Measurements from ENCODE around the gene MGAT5.

MGAT5 gene

GRCh38 chr2:134491771-134492441, 238.0 kb downstream of the MGAT5 start:
- Histone ChIP-seq H3K9me3 (ENCODE audit: control insufficient read depth, low read length) (no peaks in the 10 kb centered on the region), H3K4me1 (ENCODE audit: control insufficient read depth, insufficient read depth, low read length) (no peaks in the 10 kb centered on the region), H3K9ac (ENCODE audit: low read length) (no peak overlapping the region), H3K36me3 (ENCODE audit: control insufficient read depth, insufficient read depth, low read length) (no peaks in the 10 kb centered on the region), H3K27me3 (ENCODE audit: control insufficient read depth, insufficient read depth, low read length) (no peaks in the 10 kb centered on the region), H3K4me3 (ENCODE audit: low read length) (no peak overlapping the region)

GRCh38 chr2:134493797-134494196, 239.9 kb downstream of the MGAT5 start:
- Histone ChIP-seq H3K36me3 (ENCODE audit: control insufficient read depth, insufficient read depth, low read length) (no peaks in the 10 kb centered on the region), H3K27me3 (ENCODE audit: control insufficient read depth, insufficient read depth, low read length) (no peaks in the 10 kb centered on the region), H3K9me3 (ENCODE audit: control insufficient read depth, low read length) (no peaks in the 10 kb centered on the region), H3K4me1 (ENCODE audit: control insufficient read depth, insufficient read depth, low read length) (no peaks in the 10 kb centered on the region), H3K9ac (ENCODE audit: low read length) (no peak overlapping the region), H3K4me3 (ENCODE audit: low read length) (no peak overlapping the region)

GRCh38 chr2:134498654-134499053, 244.8 kb downstream of the MGAT5 start:
- no peaks in the 10 kb centered on the region for H3K27me3 ChIP-seq (ENCODE audit: control insufficient read depth, insufficient read depth, low read length)
- no peak overlapping the region for H3K4me3 ChIP-seq (ENCODE audit: low read length)
- H3K4me1 ChIP-seq (ENCODE audit: control insufficient read depth, insufficient read depth, low read length), result no peaks in the 10 kb centered on the region
- H3K9ac ChIP-seq (ENCODE audit: low read length), result no peak overlapping the region
- no peaks in the 10 kb centered on the region for H3K36me3 ChIP-seq (ENCODE audit: control insufficient read depth, insufficient read depth, low read length)
- H3K9me3 ChIP-seq (ENCODE audit: control insufficient read depth, low read length), result no peaks in the 10 kb centered on the region

GRCh38 chr2:134499307-134499926, 245.5 kb downstream of the MGAT5 start:
- Histone ChIP-seq H3K9ac (ENCODE audit: low read length) (no peak overlapping the region), H3K4me3 (ENCODE audit: low read length) (no peak overlapping the region), H3K36me3 (ENCODE audit: control insufficient read depth, insufficient read depth, low read length) (no peaks in the 10 kb centered on the region), H3K4me1 (ENCODE audit: control insufficient read depth, insufficient read depth, low read length) (no peaks in the 10 kb centered on the region), H3K9me3 (ENCODE audit: control insufficient read depth, low read length) (no peaks in the 10 kb centered on the region), H3K27me3 (ENCODE audit: control insufficient read depth, insufficient read depth, low read length) (no peaks in the 10 kb centered on the region)

- H3K4me1 ChIP-seq (ENCODE audit: control insufficient read depth, insufficient read depth, low read length), result no peaks in the 10 kb centered on the region
- H3K36me3 ChIP-seq (ENCODE audit: control insufficient read depth, insufficient read depth, low read length), result no peaks in the 10 kb centered on the region
- H3K4me3 ChIP-seq (ENCODE audit: low read length), result no peak overlapping the region
- no peak overlapping the region for H3K9ac ChIP-seq (ENCODE audit: low read length)
- no peaks in the 10 kb centered on the region for H3K9me3 ChIP-seq (ENCODE audit: control insufficient read depth, low read length)
- H3K27me3 ChIP-seq (ENCODE audit: control insufficient read depth, insufficient read depth, low read length), result no peaks in the 10 kb centered on the region
Observed at GRCh38 chr2:134500211-134500935, 246.5 kb downstream of the MGAT5 start.

- Histone ChIP-seq H3K4me1 (ENCODE audit: control insufficient read depth, insufficient read depth, low read length) (no peaks in the 10 kb centered on the region), H3K36me3 (ENCODE audit: control insufficient read depth, insufficient read depth, low read length) (no peaks in the 10 kb centered on the region), H3K27me3 (ENCODE audit: control insufficient read depth, insufficient read depth, low read length) (no peaks in the 10 kb centered on the region), H3K4me3 (ENCODE audit: low read length) (no peak overlapping the region), H3K9ac (ENCODE audit: low read length) (no peak overlapping the region), H3K9me3 (ENCODE audit: control insufficient read depth, low read length) (no peaks in the 10 kb centered on the region)
Observed at GRCh38 chr2:134501476-134502091, 247.7 kb downstream of the MGAT5 start.

GRCh38 chr2:134502104-134502503, 248.2 kb downstream of the MGAT5 start:
- H3K9me3 ChIP-seq (ENCODE audit: control insufficient read depth, low read length), result no peaks in the 10 kb centered on the region
- no peaks in the 10 kb centered on the region for H3K27me3 ChIP-seq (ENCODE audit: control insufficient read depth, insufficient read depth, low read length)
- no peak overlapping the region for H3K4me3 ChIP-seq (ENCODE audit: low read length)
- no peak overlapping the region for H3K9ac ChIP-seq (ENCODE audit: low read length)
- no peaks in the 10 kb centered on the region for H3K36me3 ChIP-seq (ENCODE audit: control insufficient read depth, insufficient read depth, low read length)
- no peaks in the 10 kb centered on the region for H3K4me1 ChIP-seq (ENCODE audit: control insufficient read depth, insufficient read depth, low read length)

All from mucosa of stomach (tissue), 1 donor.